Karpas-422 (cell line): Measurements from ENCODE around the gene P3H2. TPM values are rescaled to one million over a fixed set of nuclear protein-coding genes. Genes with fewer than 3 reads are reported as not detected.

Experiments
- DNase-seq: peaks from one replicate; pipeline ENCODE4 v3.0.0-alpha.2; 2015
- H2AFZ ChIP-seq: fragments of 200-600 bp; sonication (generic); 2 replicates; pipeline ENCODE4 v1.6.1; 2014; ENCODE audit warnings: antibody characterized with exemption, low read length, mixed read lengths
- H3K27ac ChIP-seq: fragments of 200-600 bp; sonication (generic); 2 replicates; pipeline ENCODE4 v1.5.1; 2014; ENCODE audit warnings: mild to moderate bottlenecking, low read length, moderate library complexity
- H3K27me3 ChIP-seq: fragments of 200-600 bp; sonication (generic); 2 replicates; pipeline ENCODE4 v1.6.1; 2014; ENCODE audit warnings: low read length, mixed read lengths
- H3K36me3 ChIP-seq: fragments of 200-600 bp; sonication (generic); 2 replicates; pipeline ENCODE4 v1.6.1; 2014; ENCODE audit warnings: low read length, mixed read lengths; ENCODE audit not compliant: insufficient read depth
- H3K4me1 ChIP-seq: fragments of 200-600 bp; sonication (generic); 2 replicates; pipeline ENCODE4 v1.6.1; 2014; ENCODE audit warnings: mild to moderate bottlenecking, low read length, mixed read lengths
- H3K4me2 ChIP-seq: fragments of 200-600 bp; sonication (generic); 2 replicates; pipeline ENCODE4 v1.6.1; 2014; ENCODE audit warnings: low read length, low read depth, mild to moderate bottlenecking; ENCODE audit not compliant: poor library complexity, severe bottlenecking
- H3K4me3 ChIP-seq: fragments of 200-600 bp; sonication (generic); 2 replicates; pipeline ENCODE4 v1.5.1; 2014; ENCODE audit warnings: mild to moderate bottlenecking, antibody characterized with exemption, low read length, mixed read lengths
- H3K79me2 ChIP-seq: fragments of 200-600 bp; sonication (generic); 2 replicates; pipeline ENCODE4 v1.6.1; 2014; ENCODE audit warnings: mild to moderate bottlenecking, low read length, mixed read lengths
- H3K9ac ChIP-seq: fragments of 200-600 bp; sonication (generic); 2 replicates; pipeline ENCODE4 v1.6.0; 2014; ENCODE audit warnings: low read length
- H3K9me2 ChIP-seq: fragments of 200-600 bp; sonication (generic), shearing (Covaris generic); replicated peaks from 2 replicates; pipeline ENCODE4 v1.6.0; 2014; ENCODE audit warnings: mild to moderate bottlenecking, low read length, moderate library complexity; ENCODE audit not compliant: insufficient read depth
- H3K9me3 ChIP-seq: fragments of 300-700, 200-600 bp; sonication (generic); 2 replicates; pipeline ENCODE4 v1.6.1; 2014; ENCODE audit warnings: low read length, mixed read lengths
- H4K20me1 ChIP-seq: fragments of 200-600 bp; sonication (generic); 2 replicates; pipeline ENCODE4 v1.6.1; 2014; ENCODE audit warnings: mild to moderate bottlenecking, antibody characterized with exemption, low read length, low read depth; ENCODE audit not compliant: insufficient read depth
- total RNA-seq: library from RNA; depleted of rRNA; stranded (reverse); fragments of >200 nt; shearing (Covaris generic); gene quantifications from 2 replicates; pipeline ENCODE4 v1.2.3, GENCODE V29; 2014; ENCODE audit warnings: low replicate concordance

P3H2 gene
- total RNA-seq, 1 experiment from 2014 or later: not detected

DNA sequence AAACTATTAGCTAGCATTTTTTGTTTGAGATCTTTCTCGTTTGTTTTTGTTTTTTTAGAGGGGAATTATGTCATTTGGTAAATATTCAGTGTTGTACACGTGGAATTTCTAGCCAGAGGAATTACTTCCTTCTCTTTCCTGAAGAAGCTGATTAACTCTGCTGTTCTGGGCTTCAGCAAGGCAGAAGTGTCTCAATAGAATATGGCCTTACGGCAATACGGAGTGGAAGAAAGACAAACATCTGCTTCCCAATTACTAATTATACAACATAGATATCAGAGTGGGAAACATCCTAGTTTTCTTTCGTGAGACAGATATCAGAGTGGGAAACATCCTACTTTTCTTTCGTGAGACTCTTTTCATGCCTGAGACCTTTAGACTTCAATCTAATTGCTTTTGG lies 11.9 kb downstream of the P3H2 start:
- no peak overlapping the region for H3K9ac ChIP-seq

DNA sequence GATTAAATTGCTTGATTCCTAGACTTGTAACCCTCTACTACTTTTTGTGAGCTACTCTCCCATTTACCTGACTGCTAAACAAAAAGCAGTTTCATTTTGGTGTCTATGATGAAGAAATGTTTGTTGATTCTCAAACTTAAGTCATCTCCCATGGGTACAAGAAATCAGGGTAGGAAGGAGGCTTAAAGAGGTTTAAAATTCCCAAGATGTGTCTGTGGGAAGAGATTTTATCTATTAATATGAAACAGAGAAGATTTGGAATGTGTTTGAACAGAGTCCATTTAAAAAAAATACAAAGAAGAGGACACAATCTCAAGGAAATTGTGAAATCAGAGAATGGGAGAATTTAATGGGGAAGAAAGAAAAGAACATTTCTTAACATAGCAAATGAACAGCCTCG lies 14.8 kb downstream of the P3H2 start:
- DNase-seq: no peak
- H3K36me3 ChIP-seq: no peaks in the 10 kb centered on the region
- H3K79me2 ChIP-seq: no peaks in the 10 kb centered on the region
- H2AFZ ChIP-seq: no peak overlapping the region
- H3K9me2 ChIP-seq: no peaks in the 10 kb centered on the region
- no peak overlapping the region for H3K27ac ChIP-seq
- no peaks in the 10 kb centered on the region for H4K20me1 ChIP-seq
- H3K4me1 ChIP-seq: no peaks in the 10 kb centered on the region
- H3K9me3 ChIP-seq: no peaks in the 10 kb centered on the region
- H3K4me3 ChIP-seq: no peak overlapping the region
- no peak overlapping the region for H3K4me2 ChIP-seq
- H3K9ac ChIP-seq: no peak overlapping the region
- no peaks in the 10 kb centered on the region for H3K27me3 ChIP-seq

More for the DNA sequence above, 11.9 kb downstream of the P3H2 start:
- no peak overlapping the region for H2AFZ ChIP-seq
- H3K4me2 ChIP-seq: no peak overlapping the region
- no peak for DNase-seq
- H4K20me1 ChIP-seq: no peaks in the 10 kb centered on the region
- no peak overlapping the region for H3K4me3 ChIP-seq
- H3K36me3 ChIP-seq: no peaks in the 10 kb centered on the region
- H3K9me2 ChIP-seq: no peaks in the 10 kb centered on the region
- H3K79me2 ChIP-seq: no peaks in the 10 kb centered on the region
- H3K27ac ChIP-seq: no peak overlapping the region
- H3K4me1 ChIP-seq: no peaks in the 10 kb centered on the region
- H3K9me3 ChIP-seq: no peaks in the 10 kb centered on the region
- H3K27me3 ChIP-seq: no peaks in the 10 kb centered on the region

GRCh38 chr3:190101320-190102011 lies 19.2 kb downstream of the P3H2 start:
- Histone ChIP-seq H3K9me3 (no peaks in the 10 kb centered on the region), H3K9ac (no peak overlapping the region), H3K36me3 (no peaks in the 10 kb centered on the region), H3K27ac (no peak overlapping the region), H3K4me2 (no peak overlapping the region), H3K27me3 (no peaks in the 10 kb centered on the region), H3K9me2 (no peaks in the 10 kb centered on the region), H2AFZ (no peak overlapping the region), H3K79me2 (no peaks in the 10 kb centered on the region), H4K20me1 (no peaks in the 10 kb centered on the region), H3K4me1 (no peaks in the 10 kb centered on the region), H3K4me3 (no peak overlapping the region)
- no peak for DNase-seq

- DNase-seq: no peak
- Histone ChIP-seq H3K9ac (no peak overlapping the region), H4K20me1 (no peaks in the 10 kb centered on the region), H3K4me3 (no peak overlapping the region), H3K27me3 (no peaks in the 10 kb centered on the region), H3K9me2 (no peaks in the 10 kb centered on the region), H3K27ac (no peak overlapping the region), H3K36me3 (no peaks in the 10 kb centered on the region), H3K9me3 (peaks cover 2% of the 10 kb centered on the region; the same call in 1 of the 2 replicates), H3K4me2 (no peak overlapping the region), H3K4me1 (no peaks in the 10 kb centered on the region), H3K79me2 (no peaks in the 10 kb centered on the region), H2AFZ (no peak overlapping the region)
Observed at GRCh38 chr3:190099099-190099498, 21.6 kb downstream of the P3H2 start.

GRCh38 chr3:190097617-190098016 lies 23.1 kb downstream of the P3H2 start:
- no peak overlapping the region for H3K27ac ChIP-seq

DNA sequence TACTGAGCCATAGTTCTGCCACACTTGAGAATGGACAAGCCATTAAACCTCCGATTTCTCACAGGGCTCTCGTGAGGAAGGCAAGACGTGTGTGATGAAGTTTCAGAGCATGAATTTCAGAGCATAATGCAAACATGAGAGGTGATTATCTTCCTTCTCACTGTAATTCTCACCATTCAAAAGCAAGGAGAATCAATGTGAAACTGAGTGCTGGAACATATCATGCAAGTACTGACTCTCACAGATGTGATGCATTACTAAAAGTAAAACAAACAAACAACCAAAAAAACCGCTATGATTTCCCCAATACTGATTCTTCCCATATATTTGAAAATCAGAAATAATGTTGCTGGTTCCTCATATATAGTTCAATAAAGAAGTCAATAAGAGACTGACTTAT lies 23.7 kb downstream of the P3H2 start:
- Histone ChIP-seq H3K4me2 (no peak overlapping the region), H3K79me2 (no peaks in the 10 kb centered on the region), H3K27me3 (no peaks in the 10 kb centered on the region), H2AFZ (no peak overlapping the region), H3K4me3 (no peak overlapping the region), H4K20me1 (no peaks in the 10 kb centered on the region), H3K36me3 (no peaks in the 10 kb centered on the region), H3K9me2 (no peaks in the 10 kb centered on the region), H3K9ac (no peak overlapping the region), H3K27ac (no peak overlapping the region), H3K9me3 (peaks cover 7% of the 10 kb centered on the region; the same call in 1 of the 2 replicates), H3K4me1 (no peaks in the 10 kb centered on the region)
- DNase-seq: no peak

More at GRCh38 chr3:190097617-190098016, 23.1 kb downstream of the P3H2 start:
- DNase-seq: no peak
- H3K9me3 ChIP-seq: peaks cover 7% of the 10 kb centered on the region; the same call in 1 of the 2 replicates
- H3K79me2 ChIP-seq: no peaks in the 10 kb centered on the region
- H3K9me2 ChIP-seq: no peaks in the 10 kb centered on the region
- no peaks in the 10 kb centered on the region for H3K27me3 ChIP-seq
- H3K4me3 ChIP-seq: no peak overlapping the region
- no peaks in the 10 kb centered on the region for H3K36me3 ChIP-seq
- H3K4me1 ChIP-seq: no peaks in the 10 kb centered on the region
- no peak overlapping the region for H2AFZ ChIP-seq
- H3K4me2 ChIP-seq: no peak overlapping the region
- no peak overlapping the region for H3K9ac ChIP-seq
- H4K20me1 ChIP-seq: no peaks in the 10 kb centered on the region

DNA sequence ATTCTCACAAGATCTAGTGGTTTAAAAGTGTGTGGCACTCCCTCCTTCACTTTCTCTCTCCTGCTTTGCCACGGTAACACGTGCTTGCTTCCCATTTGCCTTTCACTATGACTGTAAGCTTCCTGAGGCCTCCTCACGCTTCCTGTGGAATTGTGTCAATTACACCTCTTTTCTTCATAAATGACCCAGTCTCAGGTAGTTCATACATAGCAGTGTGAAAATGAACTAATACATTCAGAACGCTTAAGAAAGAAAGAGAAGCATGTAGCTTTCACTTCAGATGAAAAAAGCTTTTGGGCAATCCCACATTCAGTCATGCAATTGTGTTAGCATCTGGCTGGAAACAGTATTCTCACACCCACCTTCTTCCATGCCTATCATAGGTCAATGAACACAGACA lies 24.4 kb downstream of the P3H2 start:
- H3K9ac ChIP-seq: no peak overlapping the region
- H3K4me3 ChIP-seq: no peak overlapping the region
- H3K4me2 ChIP-seq: no peak overlapping the region
- H3K9me2 ChIP-seq: no peaks in the 10 kb centered on the region
- H3K36me3 ChIP-seq: no peaks in the 10 kb centered on the region
- H3K27ac ChIP-seq: no peak overlapping the region
- H3K4me1 ChIP-seq: no peaks in the 10 kb centered on the region
- no peaks in the 10 kb centered on the region for H3K79me2 ChIP-seq
- H4K20me1 ChIP-seq: no peaks in the 10 kb centered on the region
- peaks cover 7% of the 10 kb centered on the region; the same call in 1 of the 2 replicates for H3K9me3 ChIP-seq
- H2AFZ ChIP-seq: no peak overlapping the region
- H3K27me3 ChIP-seq: no peaks in the 10 kb centered on the region
- DNase-seq: no peak

- Histone ChIP-seq H4K20me1 (no peaks in the 10 kb centered on the region), H3K36me3 (no peaks in the 10 kb centered on the region), H3K9me3 (peaks cover 11% of the 10 kb centered on the region; the same call in 1 of the 2 replicates), H3K9me2 (no peaks in the 10 kb centered on the region), H3K4me3 (no peak overlapping the region), H3K4me2 (no peak overlapping the region), H3K9ac (no peak overlapping the region), H2AFZ (no peak overlapping the region), H3K27ac (no peak overlapping the region), H3K27me3 (no peaks in the 10 kb centered on the region), H3K4me1 (no peaks in the 10 kb centered on the region), H3K79me2 (no peaks in the 10 kb centered on the region)
- no peak for DNase-seq
Observed at GRCh38 chr3:190094160-190094718, 26.5 kb downstream of the P3H2 start.
